GM21619 (cell line): ENCODE data around the gene NDUFAF5.

Source experiments
- ATAC-seq: cut with Tn5 transposase; IDR thresholded peaks from one replicate; pipeline ENCODE4 v1.9.1; 2021; ENCODE audit not compliant: unreplicated experiment

The NDUFAF5 gene

GRCh38 chr20:13819885-13820645 is 35.2 kb downstream of the NDUFAF5 start:
- peak; percentile 85 for ATAC-seq

- ATAC-seq: no peak
Measured at GRCh38 chr20:13821876-13822275, 37.0 kb downstream of the NDUFAF5 start.

- ATAC-seq: no peak
Measured at GRCh38 chr20:13822459-13822858, 37.6 kb downstream of the NDUFAF5 start.

- no peak for ATAC-seq
Measured at GRCh38 chr20:13824459-13824858, 39.6 kb downstream of the NDUFAF5 start.

- no peak for ATAC-seq
Measured at GRCh38 chr20:13825465-13825864, 40.6 kb downstream of the NDUFAF5 start.

- no peak for ATAC-seq
Measured at GRCh38 chr20:13831476-13831875, 46.6 kb downstream of the NDUFAF5 start.

GRCh38 chr20:13838664-13839063 is 53.8 kb downstream of the NDUFAF5 start:
- ATAC-seq: no peak

- ATAC-seq: no peak
Measured at GRCh38 chr20:13839421-13840092, 54.7 kb downstream of the NDUFAF5 start.

- no peak for ATAC-seq
Measured at GRCh38 chr20:13840093-13840465, 55.3 kb downstream of the NDUFAF5 start.

- no peak for ATAC-seq
Measured at GRCh38 chr20:13841206-13841605, 56.4 kb downstream of the NDUFAF5 start.

- ATAC-seq: no peak
Measured at GRCh38 chr20:13844296-13844695, 59.5 kb downstream of the NDUFAF5 start.

- no peak for ATAC-seq
Measured at GRCh38 chr20:13851279-13851678, 66.5 kb downstream of the NDUFAF5 start.

GRCh38 chr20:13852306-13852705 is 67.5 kb downstream of the NDUFAF5 start:
- ATAC-seq: no peak

- ATAC-seq: no peak
Measured at GRCh38 chr20:13855613-13856012, 70.8 kb downstream of the NDUFAF5 start.

- no peak for ATAC-seq
Measured at GRCh38 chr20:13856354-13856753, 71.5 kb downstream of the NDUFAF5 start.

- ATAC-seq: no peak
Measured at GRCh38 chr20:13857304-13857703, 72.5 kb downstream of the NDUFAF5 start.

- no peak for ATAC-seq
Measured at GRCh38 chr20:13857961-13858360, 73.1 kb downstream of the NDUFAF5 start.

GRCh38 chr20:13858439-13858838 is 73.6 kb downstream of the NDUFAF5 start:
- no peak for ATAC-seq

GRCh38 chr20:13858871-13859270 is 74.0 kb downstream of the NDUFAF5 start:
- ATAC-seq: no peak

GRCh38 chr20:13862245-13862644 is 77.4 kb downstream of the NDUFAF5 start:
- no peak for ATAC-seq

GRCh38 chr20:13863244-13863643 is 78.4 kb downstream of the NDUFAF5 start:
- ATAC-seq: no peak

- no peak for ATAC-seq
Measured at GRCh38 chr20:13865156-13865555, 80.3 kb downstream of the NDUFAF5 start.
